ENCODE measurements around the gene SIGLEC1. TPM values are rescaled to one million over a fixed set of nuclear protein-coding genes. Genes with fewer than 3 reads are reported as not detected.

The SIGLEC1 gene
- total RNA-seq, 2 experiments from 2014 or later, result not detected

DNA sequence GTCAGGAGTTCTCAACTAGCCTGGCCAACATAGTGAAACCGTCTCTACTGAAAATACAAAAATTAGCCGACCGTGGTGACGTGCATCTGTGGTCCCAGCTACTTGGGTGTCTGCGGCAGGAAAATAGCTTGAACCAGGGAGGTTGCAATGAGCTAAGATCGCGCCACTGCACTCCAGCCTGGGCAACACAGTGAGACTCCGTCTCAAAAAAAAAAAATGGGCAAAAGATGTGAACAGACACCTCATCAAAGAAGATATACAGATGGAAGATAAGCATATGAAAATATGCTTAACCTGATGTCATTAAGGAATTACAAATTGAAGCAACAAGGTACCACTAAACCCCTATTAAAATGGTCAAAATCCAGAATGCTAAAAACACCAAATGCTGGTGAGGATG is 10.9 kb upstream of the SIGLEC1 start:
- intact Hi-C loops (cut with DNase I, micrococcal nuclease), result no loop called here
- ATAC-seq (no peak), DNase-seq (no peak)
- no peaks in the 10 kb centered on the region for H3K4me1 Mint-ChIP-seq
- ChIA-PET POLR2A (no interaction called here), CTCF (interaction anchor here (1.3 kb wide), 1 partner anchor 12 kb away, joined by 5 read pairs; no protein-coding TSS in a partner anchor)
- no peaks in the 10 kb centered on the region for H3K9me3 Mint-ChIP-seq (ENCODE audit: low read depth)
- no peak overlapping the region for H3K4me3 Mint-ChIP-seq
- H3K36me3 Mint-ChIP-seq (ENCODE audit: low read depth), result no peaks in the 10 kb centered on the region
- peaks cover 31% of the 10 kb centered on the region for H3K27me3 Mint-ChIP-seq
- no peak overlapping the region for H3K27ac Mint-ChIP-seq

DNA sequence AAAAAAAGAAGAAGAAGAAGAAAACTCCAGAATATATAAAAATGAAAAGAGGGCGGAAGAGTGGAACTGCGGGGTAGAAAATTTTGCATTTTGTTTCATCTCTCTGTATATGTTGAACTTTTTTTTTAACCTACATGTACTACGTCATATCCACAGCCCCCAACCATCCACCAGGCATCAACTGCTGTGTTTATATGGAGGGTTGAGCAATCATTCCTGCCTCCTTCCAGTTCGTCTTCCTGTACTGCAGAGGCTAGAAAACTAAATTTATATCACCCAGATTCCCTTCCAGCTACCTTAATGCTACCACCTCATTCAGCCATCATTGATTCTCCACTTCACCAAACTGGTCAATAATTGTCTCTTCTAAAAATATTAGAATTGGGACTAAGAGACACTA is 9.5 kb upstream of the SIGLEC1 start:
- H3K9me3 Mint-ChIP-seq (ENCODE audit: low read depth), result no peaks in the 10 kb centered on the region
- H3K4me1 Mint-ChIP-seq, result no peaks in the 10 kb centered on the region
- H3K27ac Mint-ChIP-seq, result no peak overlapping the region
- DNase-seq, result no peak
- ChIA-PET POLR2A (no interaction called here), CTCF (interaction anchor here (0.9 to 1.2 kb wide), 2 partner anchors 11 to 54 kb away, joined by 3 to 5 read pairs; no protein-coding TSS in a partner anchor)
- H3K36me3 Mint-ChIP-seq (ENCODE audit: low read depth), result no peaks in the 10 kb centered on the region
- ATAC-seq, result no peak
- no peak overlapping the region for H3K4me3 Mint-ChIP-seq
- intact Hi-C loops (cut with DNase I, micrococcal nuclease), result no loop called here
- peaks cover 18% of the 10 kb centered on the region for H3K27me3 Mint-ChIP-seq

DNA sequence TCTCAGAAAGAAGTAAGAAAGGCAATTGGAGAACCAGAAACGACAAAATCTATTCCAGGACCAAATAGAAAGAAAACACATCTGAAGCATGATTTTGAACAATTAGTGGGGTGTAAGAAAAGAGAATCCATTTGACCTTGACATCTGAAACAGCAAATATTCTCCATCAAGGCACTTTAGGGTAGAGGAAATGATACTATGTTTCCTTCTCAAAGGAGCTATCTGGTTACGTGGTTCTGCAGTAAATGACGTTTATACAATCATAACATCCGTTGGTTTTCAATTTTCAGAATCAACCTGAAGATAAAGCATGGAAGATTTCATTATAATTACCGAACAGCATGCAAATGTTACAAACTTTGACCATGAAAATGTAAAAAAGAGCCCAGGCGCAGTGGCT is 8.2 kb upstream of the SIGLEC1 start:
- intact Hi-C loops (cut with DNase I, micrococcal nuclease), result no loop called here
- POLR2A ChIA-PET, result no interaction called here

GRCh38 chr20:3720068-3720467 is 7.7 kb upstream of the SIGLEC1 start:
- ATAC-seq, result no peak
- Mint-ChIP-seq H3K27ac (no peak overlapping the region), H3K4me3 (no peak overlapping the region), H3K4me1 (no peaks in the 10 kb centered on the region), H3K9me3 (ENCODE audit: low read depth) (no peaks in the 10 kb centered on the region), H3K36me3 (ENCODE audit: low read depth) (no peaks in the 10 kb centered on the region), H3K27me3 (peaks cover 15% of the 10 kb centered on the region)
- POLR2A ChIA-PET, result no interaction called here
- intact Hi-C loops (cut with DNase I, micrococcal nuclease), result no loop called here
- CTCF ChIA-PET, result interaction anchor here (0.9 to 1.4 kb wide), 3 partner anchors 9 to 44 kb away, joined by 3 to 7 read pairs (median 4); no protein-coding TSS in a partner anchor
- no peak for DNase-seq

More for the DNA sequence above, 8.2 kb upstream of the SIGLEC1 start:
- CTCF ChIA-PET, result interaction anchor here (1.4 kb wide), 1 partner anchor 10 kb away, joined by 7 read pairs; no protein-coding TSS in a partner anchor
- H3K36me3 Mint-ChIP-seq (ENCODE audit: low read depth), result no peaks in the 10 kb centered on the region
- H3K27me3 Mint-ChIP-seq, result peaks cover 15% of the 10 kb centered on the region
- H3K9me3 Mint-ChIP-seq (ENCODE audit: low read depth), result no peaks in the 10 kb centered on the region
- H3K4me3 Mint-ChIP-seq, result no peak overlapping the region
- H3K27ac Mint-ChIP-seq, result no peak overlapping the region
- no peaks in the 10 kb centered on the region for H3K4me1 Mint-ChIP-seq
- no peak for DNase-seq
- no peak for ATAC-seq

- Mint-ChIP-seq H3K27me3 (peaks cover 12% of the 10 kb centered on the region), H3K36me3 (ENCODE audit: low read depth) (no peaks in the 10 kb centered on the region), H3K4me3 (no peak overlapping the region), H3K27ac (no peak overlapping the region), H3K9me3 (ENCODE audit: low read depth) (no peaks in the 10 kb centered on the region), H3K4me1 (no peaks in the 10 kb centered on the region)
- POLR2A ChIA-PET, result interaction anchor here (0.6 kb wide), 1 partner anchor 403 kb away, joined by 8 read pairs; no protein-coding TSS in a partner anchor
- CTCF ChIA-PET, result interaction anchor here (0.5 to 1.5 kb wide), 3 partner anchors 22 to 120 kb away, joined by 3 to 5 read pairs (median 3); no protein-coding TSS in a partner anchor
- no peak for ATAC-seq
- intact Hi-C loops (cut with DNase I, micrococcal nuclease), result no loop called here
- DNase-seq, result no peak
Observed at GRCh38 chr20:3719046-3719445, 6.6 kb upstream of the SIGLEC1 start.

- Mint-ChIP-seq H3K27ac (no peak overlapping the region), H3K27me3 (peaks cover 7% of the 10 kb centered on the region), H3K4me3 (no peak overlapping the region), H3K9me3 (ENCODE audit: low read depth) (no peaks in the 10 kb centered on the region), H3K4me1 (no peaks in the 10 kb centered on the region), H3K36me3 (ENCODE audit: low read depth) (no peaks in the 10 kb centered on the region)
- intact Hi-C loops (cut with DNase I, micrococcal nuclease), result no loop called here
- peak; percentile 78 for ATAC-seq
- POLR2A ChIA-PET, result no interaction called here
- CTCF ChIA-PET, result interaction anchor here (0.6 to 1.5 kb wide), 7 partner anchors 9 to 323 kb away, joined by 3 to 6 read pairs (median 3); no protein-coding TSS in a partner anchor
- DNase-seq, result peak; percentile 59
Observed at GRCh38 chr20:3716195-3716834, 3.9 kb upstream of the SIGLEC1 start.

GRCh38 chr20:3714092-3714491 is 1.7 kb upstream of the SIGLEC1 start:
- Mint-ChIP-seq H3K4me3 (no peak overlapping the region), H3K4me1 (no peaks in the 10 kb centered on the region), H3K36me3 (ENCODE audit: low read depth) (no peaks in the 10 kb centered on the region), H3K27me3 (no peaks in the 10 kb centered on the region), H3K9me3 (ENCODE audit: low read depth) (no peaks in the 10 kb centered on the region), H3K27ac (no peak overlapping the region)
- POLR2A ChIA-PET, result no interaction called here
- DNase-seq (no peak), ATAC-seq (no peak)
- intact Hi-C loops (cut with DNase I, micrococcal nuclease), result no loop called here
- CTCF ChIA-PET, result interaction anchor here (0.5 to 0.7 kb wide), 2 partner anchors 19 to 81 kb away, joined by 3 to 4 read pairs; no protein-coding TSS in a partner anchor

DNA sequence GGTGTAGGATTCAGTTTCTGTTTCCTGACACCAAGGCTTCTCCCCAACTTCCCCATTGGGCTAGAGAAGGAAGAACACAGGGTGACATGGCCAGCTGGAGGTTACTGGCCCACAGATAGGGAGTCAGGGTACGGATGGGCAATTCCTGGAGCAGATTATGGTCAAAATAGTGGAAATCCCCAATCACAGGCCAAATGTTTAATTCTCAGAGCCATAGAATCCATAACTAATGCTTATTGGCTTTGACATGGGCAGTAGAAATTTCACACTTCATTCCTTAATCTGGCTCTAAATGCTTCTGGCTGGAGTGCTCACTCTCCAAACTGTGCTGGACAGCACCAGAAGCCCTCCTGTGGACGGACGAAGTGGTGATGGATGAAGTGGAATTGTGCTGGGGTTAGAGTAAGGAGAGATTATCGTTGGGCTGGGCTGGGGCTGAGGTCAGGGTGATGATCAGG is 887 bp downstream of the SIGLEC1 start:
- H3K27me3 Mint-ChIP-seq, result no peaks in the 10 kb centered on the region
- no peak for ATAC-seq

GRCh38 chr20:3710703-3711483 is 1.5 kb downstream of the SIGLEC1 start:
- intact Hi-C loops (cut with DNase I, micrococcal nuclease), result loop anchor here (1.0 kb wide), 2 partner anchors 35 to 148 kb away; no protein-coding TSS in a partner anchor
- ChIA-PET CTCF (interaction anchor here (0.6 to 2.7 kb wide), 35 partner anchors 10 to 1562 kb away, joined by 3 to 36 read pairs (median 3); no protein-coding TSS in a partner anchor), POLR2A (interaction anchor here (0.6 kb wide), 2 partner anchors 190 to 341 kb away, joined by 3 read pairs; no protein-coding TSS in a partner anchor)
- H3K27ac Mint-ChIP-seq, result no peak overlapping the region
- no peaks in the 10 kb centered on the region for H3K4me1 Mint-ChIP-seq
- ATAC-seq (peak; percentile 75), DNase-seq (peak; percentile 88)
- no peak overlapping the region for H3K4me3 Mint-ChIP-seq
- H3K9me3 Mint-ChIP-seq (ENCODE audit: low read depth), result no peaks in the 10 kb centered on the region
- no peaks in the 10 kb centered on the region for H3K36me3 Mint-ChIP-seq (ENCODE audit: low read depth)
- H3K27me3 Mint-ChIP-seq, result no peaks in the 10 kb centered on the region

More for the DNA sequence above, 887 bp downstream of the SIGLEC1 start:
- Mint-ChIP-seq H3K9me3 (ENCODE audit: low read depth) (no peaks in the 10 kb centered on the region), H3K36me3 (ENCODE audit: low read depth) (no peaks in the 10 kb centered on the region), H3K4me3 (no peak overlapping the region), H3K4me1 (no peaks in the 10 kb centered on the region), H3K27ac (no peak overlapping the region)
- intact Hi-C loops (cut with DNase I, micrococcal nuclease), result loop anchor here (1.0 kb wide), 2 partner anchors 35 to 148 kb away; no protein-coding TSS in a partner anchor
- DNase-seq, result no peak
- CTCF ChIA-PET, result interaction anchor here (0.6 to 2.7 kb wide), 22 partner anchors 9 to 583 kb away, joined by 3 to 36 read pairs (median 4); no protein-coding TSS in a partner anchor
- POLR2A ChIA-PET, result interaction anchor here (0.6 kb wide), 1 partner anchor 189 kb away, joined by 3 read pairs; no protein-coding TSS in a partner anchor

- H3K27ac Mint-ChIP-seq, result no peak overlapping the region
- H3K9me3 Mint-ChIP-seq (ENCODE audit: low read depth), result no peaks in the 10 kb centered on the region
- intact Hi-C loops (cut with DNase I, micrococcal nuclease), result no loop called here
- H3K36me3 Mint-ChIP-seq (ENCODE audit: low read depth), result no peaks in the 10 kb centered on the region
- CTCF ChIA-PET, result interaction anchor here (0.6 to 2.7 kb wide), 18 partner anchors 13 to 1561 kb away, joined by 3 to 36 read pairs (median 3); no protein-coding TSS in a partner anchor
- DNase-seq, result no peak
- no peak overlapping the region for H3K4me3 Mint-ChIP-seq
- no peaks in the 10 kb centered on the region for H3K27me3 Mint-ChIP-seq
- no peaks in the 10 kb centered on the region for H3K4me1 Mint-ChIP-seq
- no peak for ATAC-seq
- POLR2A ChIA-PET, result no interaction called here
Observed at GRCh38 chr20:3710011-3710466, 2.4 kb downstream of the SIGLEC1 start.

DNA sequence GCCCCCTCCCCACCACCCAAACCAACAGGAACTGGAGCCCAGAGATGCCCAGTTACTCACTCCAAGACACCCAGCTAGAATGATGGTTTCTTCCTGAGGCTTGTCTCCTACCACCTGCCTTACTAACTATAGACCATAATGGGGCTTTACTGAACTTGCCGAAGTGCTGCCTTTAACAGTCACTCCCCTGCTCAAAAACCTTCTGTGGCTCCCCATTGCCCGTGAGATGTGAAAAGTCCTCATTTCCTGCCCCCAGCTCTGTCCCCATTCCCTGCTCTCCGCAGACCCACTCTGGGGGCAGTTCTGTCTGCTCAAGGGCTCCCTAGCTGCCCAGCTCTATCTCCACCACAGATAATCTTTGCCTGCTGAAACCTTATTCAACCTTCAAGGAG is 4.9 kb downstream of the SIGLEC1 start:
- H3K27me3 Mint-ChIP-seq, result peaks cover 3% of the 10 kb centered on the region
- no peak for DNase-seq
- no peaks in the 10 kb centered on the region for H3K9me3 Mint-ChIP-seq (ENCODE audit: low read depth)
- CTCF ChIA-PET, result interaction anchor here (0.5 to 2.9 kb wide), 7 partner anchors 8 to 484 kb away, joined by 3 to 12 read pairs (median 3); no protein-coding TSS in a partner anchor
- no peak overlapping the region for H3K27ac Mint-ChIP-seq
- no peaks in the 10 kb centered on the region for H3K36me3 Mint-ChIP-seq (ENCODE audit: low read depth)
- intact Hi-C loops (cut with DNase I, micrococcal nuclease), result no loop called here
- POLR2A ChIA-PET, result interaction anchor here (0.7 kb wide), 1 partner anchor 18 kb away, joined by 5 read pairs; no protein-coding TSS in a partner anchor
- H3K4me3 Mint-ChIP-seq, result no peak overlapping the region
- H3K4me1 Mint-ChIP-seq, result no peaks in the 10 kb centered on the region
- ATAC-seq, result no peak
